GM11168 (cell line): Measurements from ENCODE around the gene CDHR2.
"Not testable (repeated sequence)": the region's sequence is repeated elsewhere in the genome, so short reads cannot be mapped to it uniquely, and the experiment has no call there.

Experiments
- in situ Hi-C: fragments of 300-500 bp; cut with MboI; formaldehyde crosslinking; loops from one replicate; pipeline ENCODE4 v1.12.0; 2022; ENCODE audit warnings: low sequenced_read_pairs; ENCODE audit not compliant: unreplicated experiment

The CDHR2 gene

GRCh38 chr5:176593273-176593869 is 44.2 kb downstream of the CDHR2 start:
- in situ Hi-C loops = no loop called here

- in situ Hi-C loops = no loop called here
Observed at GRCh38 chr5:176594554-176594953, 45.4 kb downstream of the CDHR2 start.

DNA sequence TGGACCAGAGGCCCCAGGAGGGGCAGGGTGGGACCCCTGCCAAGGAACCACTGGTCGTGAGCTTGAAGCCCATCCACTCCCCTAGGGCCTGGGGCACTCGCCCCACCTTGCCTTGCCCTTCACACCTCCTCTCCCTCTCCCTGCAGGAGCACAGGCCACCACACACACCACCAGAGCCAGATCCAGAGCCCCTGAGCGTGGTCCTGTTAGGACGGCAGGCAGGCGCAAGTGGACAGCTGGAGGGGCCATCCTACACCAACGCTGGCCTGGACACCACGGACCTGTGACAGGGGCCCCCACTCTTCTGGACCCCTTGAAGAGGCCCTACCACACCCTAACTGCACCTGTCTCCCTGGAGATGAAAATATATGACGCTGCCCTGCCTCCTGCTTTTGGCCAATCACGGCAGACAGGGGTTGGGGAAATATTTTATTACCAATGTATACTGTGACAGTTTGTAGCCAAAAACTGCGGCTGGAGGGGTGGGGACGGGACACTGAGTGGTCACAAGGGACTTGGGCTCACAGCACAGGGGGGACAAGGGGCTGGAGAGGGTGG is 46.3 kb downstream of the CDHR2 start:
- in situ Hi-C loops = no loop called here

DNA sequence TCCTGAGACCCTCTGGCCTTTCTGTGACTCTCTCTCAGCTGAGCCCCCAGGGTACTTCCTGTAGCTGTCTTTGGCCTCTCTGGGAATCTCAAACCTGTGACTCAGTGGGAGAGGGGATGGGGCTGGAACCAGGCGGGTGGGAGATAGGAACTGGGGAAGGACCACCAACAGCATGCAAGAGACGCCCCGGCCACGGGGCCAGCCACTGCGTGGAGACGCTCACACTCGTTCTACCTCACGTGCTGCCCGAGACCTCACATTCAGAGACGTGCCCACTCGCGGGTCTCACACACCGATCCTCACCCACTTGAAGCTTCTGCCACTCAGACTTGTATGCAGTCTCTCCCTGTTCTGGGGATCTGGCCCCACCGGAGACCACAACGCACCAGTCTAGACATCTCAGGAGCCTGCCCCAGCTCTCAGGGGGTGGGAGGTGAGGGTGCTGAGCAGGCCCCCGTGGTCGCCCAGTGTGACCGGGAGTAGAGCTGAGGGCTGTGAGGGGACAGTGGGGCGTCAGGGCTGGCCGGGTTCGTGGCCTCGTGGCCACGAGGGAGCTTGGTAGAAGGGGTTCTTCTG is 47.0 kb downstream of the CDHR2 start:
- in situ Hi-C loops = no loop called here

GRCh38 chr5:176596689-176597416 is 47.7 kb downstream of the CDHR2 start:
- in situ Hi-C loops = no loop called here

DNA sequence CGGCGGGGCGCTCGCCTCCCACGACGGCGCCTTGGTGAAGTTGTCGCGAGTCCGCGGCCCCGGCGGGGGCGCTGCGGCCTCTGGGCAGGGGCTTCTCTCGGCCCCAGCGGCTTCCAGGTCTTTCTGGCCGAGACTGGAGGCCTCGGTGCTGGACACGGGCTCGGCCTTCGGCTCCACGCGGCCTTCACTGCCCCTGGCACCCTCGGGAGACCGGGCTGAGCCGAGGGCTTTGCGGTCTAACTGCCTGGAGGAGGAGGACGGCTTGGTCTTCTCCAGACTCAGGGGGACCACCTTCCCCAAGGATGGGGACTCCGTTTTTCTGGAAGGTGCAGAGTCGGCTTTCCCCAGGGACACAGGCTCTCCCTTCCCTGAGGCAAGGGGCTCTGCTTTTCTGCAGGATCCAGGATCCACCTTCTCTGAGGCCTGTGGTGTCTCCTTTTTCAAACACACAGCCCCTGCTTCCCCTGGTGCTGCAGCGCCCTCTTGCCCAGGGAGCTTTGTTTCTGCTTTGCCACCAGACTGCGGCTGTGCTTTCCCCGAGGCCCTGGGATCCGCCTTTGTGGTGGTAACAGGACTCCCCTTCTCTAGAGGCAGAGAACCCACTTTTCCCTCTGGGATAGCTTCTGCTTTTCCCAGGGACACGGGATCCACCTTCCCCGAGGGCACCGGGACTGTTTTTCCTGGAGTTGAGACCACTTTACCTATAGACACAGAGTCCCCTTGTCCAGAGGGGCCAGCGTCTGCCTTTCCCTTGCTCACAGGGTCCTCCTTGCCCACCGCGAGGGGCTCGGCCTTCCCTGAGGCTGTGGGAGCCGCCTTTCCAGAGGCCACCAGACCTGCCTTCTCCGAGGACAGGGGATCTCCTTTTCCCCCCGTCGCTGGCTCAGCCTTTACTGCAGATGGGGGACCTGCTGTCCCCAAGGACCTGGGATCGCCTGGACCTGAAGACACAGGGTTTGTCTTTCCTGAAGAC is 48.6 kb downstream of the CDHR2 start:
- in situ Hi-C loops = no loop called here

- in situ Hi-C loops = not testable (repeated sequence)
Observed at GRCh38 chr5:176599749-176600430, 50.7 kb downstream of the CDHR2 start.

GRCh38 chr5:176601901-176602482 is 52.9 kb downstream of the CDHR2 start:
- in situ Hi-C loops = no loop called here

GRCh38 chr5:176603091-176603490 is 53.9 kb downstream of the CDHR2 start:
- in situ Hi-C loops = no loop called here

- in situ Hi-C loops = no loop called here
Observed at GRCh38 chr5:176606032-176606431, 56.9 kb downstream of the CDHR2 start.

DNA sequence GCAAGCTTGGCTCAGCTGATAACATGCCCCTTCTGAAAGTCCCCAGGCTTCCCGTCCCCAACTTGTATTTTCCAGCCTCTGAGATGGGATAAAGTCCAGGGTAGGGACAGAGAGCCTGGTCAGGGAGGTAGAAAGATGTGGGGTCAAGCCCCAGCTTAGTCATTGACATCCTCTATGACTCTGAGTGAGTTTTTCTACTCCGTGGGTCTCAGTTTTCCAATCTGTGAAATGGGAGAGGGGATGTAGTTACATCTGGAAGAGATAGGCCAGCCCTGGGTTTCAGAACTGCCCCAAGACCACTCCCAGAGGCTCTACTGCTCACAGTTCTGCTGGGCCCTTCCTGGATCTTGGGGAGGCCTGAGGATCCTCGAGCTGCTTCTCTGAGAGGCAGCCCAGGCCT is 57.7 kb downstream of the CDHR2 start:
- in situ Hi-C loops = no loop called here

DNA sequence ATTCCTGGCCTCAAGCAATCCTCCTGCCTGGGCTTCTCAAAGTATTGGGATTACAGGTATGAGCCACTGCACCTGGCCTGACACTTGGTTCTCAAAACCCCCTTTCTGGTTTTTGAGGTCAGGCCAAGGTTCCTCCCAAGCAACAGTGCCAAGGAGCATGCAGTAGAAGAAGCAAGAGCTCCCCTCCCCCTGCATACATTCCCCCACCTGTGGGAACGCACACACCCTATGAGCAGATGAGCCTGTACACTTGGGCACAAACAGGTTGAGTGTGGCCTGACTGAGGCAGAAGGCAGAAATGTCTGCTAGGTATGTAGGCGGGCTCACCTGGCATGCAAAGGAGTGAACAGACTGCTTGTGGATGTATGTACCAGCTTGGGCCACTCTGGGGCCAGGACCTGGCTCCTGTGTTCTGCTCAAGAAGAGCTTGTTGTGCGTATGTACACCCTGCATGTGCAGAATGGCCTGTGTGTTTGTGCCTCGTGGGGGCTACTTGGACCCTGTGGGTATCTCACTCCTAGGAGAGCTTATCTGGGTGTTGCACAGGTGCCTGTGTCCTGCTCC is 59.1 kb downstream of the CDHR2 start:
- in situ Hi-C loops = no loop called here

DNA sequence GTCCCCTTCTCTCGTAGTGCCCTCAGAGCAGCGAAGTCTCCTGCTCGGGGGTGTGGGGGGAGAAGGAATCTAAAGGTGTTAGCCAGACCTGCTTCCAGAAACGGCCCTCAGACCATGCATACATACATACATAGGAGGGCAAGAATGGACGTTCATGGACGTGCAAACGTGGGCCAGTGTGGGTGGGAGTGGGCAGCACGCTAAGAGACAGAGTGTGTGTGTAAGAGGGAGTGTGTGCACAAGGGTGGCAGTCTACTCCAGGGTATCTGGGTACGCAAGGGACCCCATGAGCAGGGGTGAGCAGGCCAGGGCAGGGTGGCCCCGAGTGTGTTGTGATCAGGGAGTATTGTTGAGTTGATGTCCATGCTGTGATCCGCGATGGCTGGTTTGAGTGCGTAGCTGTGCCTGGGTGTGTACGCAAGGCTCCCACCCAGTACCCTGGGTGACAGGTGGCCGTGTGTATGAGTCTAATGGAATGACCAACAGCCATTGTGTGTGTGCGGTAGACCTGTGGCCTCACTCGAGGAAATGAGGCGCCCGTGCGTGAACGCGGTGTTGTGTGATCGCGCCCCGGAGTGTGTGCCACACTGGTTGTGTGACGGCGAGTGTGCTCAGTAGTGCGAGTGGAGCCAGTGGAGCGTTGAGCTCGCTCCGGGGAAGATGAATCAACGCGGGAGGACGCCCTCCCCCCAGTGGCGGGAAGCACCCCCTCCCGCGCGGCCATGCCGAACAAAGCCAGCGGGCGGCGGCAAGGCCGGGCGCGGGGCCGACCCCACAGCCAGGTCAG is 60.0 kb downstream of the CDHR2 start:
- in situ Hi-C loops = no loop called here

DNA sequence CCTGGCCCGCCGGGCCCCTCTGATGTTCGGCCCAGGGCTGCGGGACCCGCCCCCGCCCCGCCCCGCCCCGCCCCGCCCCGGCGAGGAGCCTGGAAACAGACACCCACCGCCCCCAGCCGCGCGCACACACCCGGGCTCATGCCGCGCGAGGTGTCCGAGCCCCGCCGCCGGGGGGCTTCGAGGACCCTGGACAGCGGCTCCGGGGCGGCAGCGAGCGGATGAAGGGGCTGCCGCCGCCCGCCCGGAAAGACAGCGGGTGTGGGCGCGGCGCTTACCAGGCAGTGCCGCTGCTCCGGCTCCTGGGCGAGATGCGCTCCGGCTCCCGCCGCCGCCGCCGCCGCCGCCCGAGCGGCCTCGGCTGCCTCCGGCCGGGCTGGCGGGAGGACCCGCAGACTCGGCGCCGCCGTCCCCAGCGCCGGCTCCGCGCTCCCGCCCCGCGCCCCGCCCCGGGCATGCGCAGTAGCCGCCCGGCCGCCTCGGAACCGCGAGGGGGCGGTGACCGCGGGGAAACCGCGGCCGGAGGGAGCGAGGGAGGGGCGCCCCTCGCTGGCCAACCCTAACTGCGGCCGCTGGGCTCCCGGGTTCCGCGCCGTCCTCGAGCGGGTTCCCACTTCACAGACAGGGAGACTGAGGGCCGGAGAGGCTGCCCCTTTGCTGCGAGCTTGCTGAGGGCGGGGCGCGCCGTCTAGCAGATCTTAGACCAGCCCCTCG is 60.7 kb downstream of the CDHR2 start, which contains the start of gene GPRIN1:
Gene GPRIN1, minus strand, starts transcription at position 433 of the 711 bp plus-strand sequence. CDS start 10,322 bp downstream, outside the sequence.
- in situ Hi-C loops = no loop called here

DNA sequence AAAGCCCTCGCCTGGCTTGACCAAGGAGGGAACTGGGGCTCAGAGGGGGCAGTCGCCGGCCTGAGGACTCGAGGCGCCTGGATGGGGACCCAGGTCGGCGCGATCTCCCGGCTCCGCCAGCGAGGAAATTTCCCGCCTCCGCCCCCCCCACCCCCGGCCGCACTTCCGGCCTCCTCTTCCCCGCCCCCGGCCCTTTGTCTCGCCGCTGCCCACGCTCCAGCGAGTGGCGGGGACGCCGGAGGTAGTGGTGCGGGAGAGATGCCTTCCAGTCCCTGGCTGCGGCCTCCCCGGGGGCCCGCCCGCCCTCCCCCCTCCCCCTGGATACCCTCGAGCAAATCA is 61.3 kb downstream of the CDHR2 start:
- in situ Hi-C loops = no loop called here

- in situ Hi-C loops = no loop called here
Observed at GRCh38 chr5:176611435-176611834, 62.3 kb downstream of the CDHR2 start.

DNA sequence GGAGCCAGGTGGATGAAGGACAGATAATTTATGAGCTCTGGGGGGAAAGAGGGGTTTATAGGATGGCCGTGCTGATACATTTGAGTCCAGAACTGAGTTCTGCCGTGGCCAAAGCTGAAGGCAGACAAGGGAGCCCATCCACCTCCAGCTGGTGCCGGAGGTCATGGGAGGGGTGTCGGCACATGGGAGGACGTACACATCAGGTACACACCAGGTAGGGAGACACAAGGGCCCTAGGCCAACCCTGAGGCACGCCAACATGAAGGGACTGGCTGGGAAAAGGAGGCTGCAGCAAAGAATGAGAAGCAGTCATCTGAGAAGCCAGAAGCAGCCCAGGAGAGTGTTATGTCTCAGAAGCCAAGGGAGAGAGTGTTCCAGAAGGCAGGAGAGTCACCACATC is 62.9 kb downstream of the CDHR2 start:
- in situ Hi-C loops = no loop called here

DNA sequence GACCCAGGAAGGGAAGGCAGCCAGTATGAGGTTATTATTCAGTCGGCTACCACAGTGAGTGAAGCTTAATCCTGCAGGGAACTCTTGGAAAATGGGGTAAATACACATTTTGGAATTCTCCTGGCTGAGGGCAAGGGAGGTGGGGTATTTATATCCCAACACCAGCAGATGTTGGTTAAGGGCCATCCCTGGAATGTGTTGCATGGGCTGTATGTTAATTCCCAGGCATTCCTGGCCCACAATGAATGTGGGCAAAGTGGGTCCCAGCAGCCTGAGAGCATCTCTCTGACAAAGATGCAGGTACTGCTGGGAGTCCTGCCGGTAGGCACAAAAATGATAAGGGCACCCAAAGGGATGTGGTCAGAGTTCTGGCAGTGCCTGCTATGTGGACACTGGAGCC is 63.7 kb downstream of the CDHR2 start:
- in situ Hi-C loops = no loop called here
